RWPE2 (cell line): ENCODE results near the gene DAZAP2.
A peak's percentile ranks its signal among the peaks of the same experiment; 100 is the strongest.

Experiments used
- ATAC-seq: fragments of 200-7000 bp; cut with Tn5 transposase; 3 replicates; pipeline ENCODE4 v1.9.1; 2021; ENCODE audit warnings: low read depth
- DNase-seq: peaks from one replicate; pipeline ENCODE4 v3.0.0-alpha.2; 2020; ENCODE audit warnings: low spot score
- H3K27ac ChIP-seq: fragments of 450-650 bp; 2 replicates; pipeline ENCODE4 v1.5.1; 2017; ENCODE audit warnings: mild to moderate bottlenecking; ENCODE audit not compliant: poor library complexity, severe bottlenecking
- H3K27me3 ChIP-seq: fragments of 250-450 bp; sonication (Bioruptor Pico); 2 replicates; pipeline ENCODE4 v1.5.1; 2021; ENCODE audit warnings: mild to moderate bottlenecking, moderate library complexity; ENCODE audit not compliant: insufficient read depth, poor library complexity, severe bottlenecking
- H3K36me3 ChIP-seq: fragments of 250-450 bp; sonication (Bioruptor Pico); 2 replicates; pipeline ENCODE4 v1.5.1; 2020; ENCODE audit warnings: low read depth, mild to moderate bottlenecking, moderate library complexity
- H3K4me1 ChIP-seq: fragments of 250-450 bp; sonication (Bioruptor Pico); 2 replicates; pipeline ENCODE4 v1.5.1; 2021; ENCODE audit warnings: mild to moderate bottlenecking, moderate library complexity; ENCODE audit not compliant: insufficient read depth, poor library complexity, severe bottlenecking
- H3K4me3 ChIP-seq: fragments of 250-450 bp; sonication (Bioruptor Pico); 2 replicates; pipeline ENCODE4 v1.5.1; 2021; ENCODE audit warnings: mild to moderate bottlenecking, moderate library complexity; ENCODE audit not compliant: severe bottlenecking
- H3K9me3 ChIP-seq: fragments of 250-450 bp; sonication (Bioruptor Pico); 2 replicates; pipeline ENCODE4 v1.5.1; 2021; ENCODE audit warnings: mild to moderate bottlenecking, moderate library complexity; ENCODE audit not compliant: severe bottlenecking
- CTCF ChIP-seq: fragments of 450-650 bp; IDR thresholded peaks from one replicate; pipeline ENCODE4 v1.5.1; 2017; ENCODE audit warnings: mild to moderate bottlenecking, moderate library complexity; ENCODE audit not compliant: poor library complexity, severe bottlenecking

The DAZAP2 gene

GRCh38 chr12:51244269-51244668, 5.6 kb downstream of the DAZAP2 start:
- no peak overlapping the region for H3K27ac ChIP-seq
- H3K4me1 ChIP-seq = peaks cover 6% of the 10 kb centered on the region
- no peak overlapping the region for H3K4me3 ChIP-seq
- DNase-seq = no peak
- no peak for TF ChIP-seq CTCF
- H3K36me3 ChIP-seq = peaks cover 57% of the 10 kb centered on the region
- no peaks in the 10 kb centered on the region for H3K27me3 ChIP-seq
- ATAC-seq = no peak
- no peaks in the 10 kb centered on the region for H3K9me3 ChIP-seq

- Histone ChIP-seq H3K4me1 (peaks cover 6% of the 10 kb centered on the region), H3K27me3 (no peaks in the 10 kb centered on the region), H3K27ac (peak overlapping the region; percentile 12), H3K9me3 (no peaks in the 10 kb centered on the region), H3K36me3 (peaks cover 50% of the 10 kb centered on the region), H3K4me3 (no peak overlapping the region)
- ATAC-seq (no peak), DNase-seq (no peak)
- no peak for TF ChIP-seq CTCF
Observed at GRCh38 chr12:51245476-51246253, 7.0 kb downstream of the DAZAP2 start.

GRCh38 chr12:51246254-51246853, 7.7 kb downstream of the DAZAP2 start:
- no peaks in the 10 kb centered on the region for H3K27me3 ChIP-seq
- no peaks in the 10 kb centered on the region for H3K9me3 ChIP-seq
- peaks cover 44% of the 10 kb centered on the region for H3K36me3 ChIP-seq
- peak overlapping the region; percentile 12 for H3K27ac ChIP-seq
- peaks cover 6% of the 10 kb centered on the region for H3K4me1 ChIP-seq
- ATAC-seq (peak; percentile 39), DNase-seq (no peak)
- no peak overlapping the region for H3K4me3 ChIP-seq
- no peak for TF ChIP-seq CTCF

GRCh38 chr12:51247523-51248206, 9.0 kb downstream of the DAZAP2 start:
- peaks cover 30% of the 10 kb centered on the region for H3K36me3 ChIP-seq
- ATAC-seq (no peak), DNase-seq (no peak)
- no peak overlapping the region for H3K4me3 ChIP-seq
- no peaks in the 10 kb centered on the region for H3K9me3 ChIP-seq
- TF ChIP-seq CTCF = no peak
- no peak overlapping the region for H3K27ac ChIP-seq
- H3K27me3 ChIP-seq = no peaks in the 10 kb centered on the region
- peaks cover 6% of the 10 kb centered on the region for H3K4me1 ChIP-seq

- Histone ChIP-seq H3K27me3 (no peaks in the 10 kb centered on the region), H3K27ac (no peak overlapping the region), H3K4me1 (no peaks in the 10 kb centered on the region), H3K36me3 (no peaks in the 10 kb centered on the region), H3K9me3 (no peaks in the 10 kb centered on the region), H3K4me3 (no peak overlapping the region)
- no peak for TF ChIP-seq CTCF
- DNase-seq (no peak), ATAC-seq (no peak)
Observed at GRCh38 chr12:51253276-51253675, 14.7 kb downstream of the DAZAP2 start.
